Stimulated activated CD4-positive, alpha-beta T cell treated with anti-CD3 and anti-CD28 coated beads, Interleukin-12 subunit alpha, Interleukin-12 subunit beta, amount 100 ng/mL, for 24 hours (primary cell): ENCODE data around the gene FYB1.

Experiments
- DNase-seq, 2 experiments: peaks; one replicate each; pipeline ENCODE4 v3.0.0-alpha.2; 2020; ENCODE audit warnings: low read depth in 2 of 2

Gene FYB1

GRCh38 chr5:39206630-39207321 lies 12.6 kb downstream of the FYB1 start:
- no peak for DNase-seq

GRCh38 chr5:39205550-39205949 lies 13.8 kb downstream of the FYB1 start:
- DNase-seq, result no peak

DNA sequence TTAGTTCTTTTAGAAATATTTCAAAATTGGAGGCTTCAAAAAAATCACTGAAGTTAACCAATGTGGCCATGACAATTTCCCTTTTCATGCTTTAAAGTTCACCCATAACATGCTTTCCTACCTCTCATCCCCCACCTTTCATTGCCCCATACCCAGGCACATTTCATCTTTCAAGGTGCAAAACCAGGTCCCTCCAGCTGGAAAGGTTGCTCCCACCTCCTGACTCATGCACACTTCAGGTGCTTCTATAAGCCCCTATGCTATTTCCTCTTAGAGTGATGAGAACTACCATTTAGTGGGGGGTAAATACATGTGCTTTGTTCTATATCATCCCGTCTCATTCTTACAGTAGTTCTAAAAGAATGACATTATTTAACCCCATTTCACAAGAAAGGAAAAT lies 15.4 kb downstream of the FYB1 start:
- no peak for DNase-seq

- no peak for DNase-seq
Observed at GRCh38 chr5:39203275-39203922, 16.0 kb downstream of the FYB1 start.

DNA sequence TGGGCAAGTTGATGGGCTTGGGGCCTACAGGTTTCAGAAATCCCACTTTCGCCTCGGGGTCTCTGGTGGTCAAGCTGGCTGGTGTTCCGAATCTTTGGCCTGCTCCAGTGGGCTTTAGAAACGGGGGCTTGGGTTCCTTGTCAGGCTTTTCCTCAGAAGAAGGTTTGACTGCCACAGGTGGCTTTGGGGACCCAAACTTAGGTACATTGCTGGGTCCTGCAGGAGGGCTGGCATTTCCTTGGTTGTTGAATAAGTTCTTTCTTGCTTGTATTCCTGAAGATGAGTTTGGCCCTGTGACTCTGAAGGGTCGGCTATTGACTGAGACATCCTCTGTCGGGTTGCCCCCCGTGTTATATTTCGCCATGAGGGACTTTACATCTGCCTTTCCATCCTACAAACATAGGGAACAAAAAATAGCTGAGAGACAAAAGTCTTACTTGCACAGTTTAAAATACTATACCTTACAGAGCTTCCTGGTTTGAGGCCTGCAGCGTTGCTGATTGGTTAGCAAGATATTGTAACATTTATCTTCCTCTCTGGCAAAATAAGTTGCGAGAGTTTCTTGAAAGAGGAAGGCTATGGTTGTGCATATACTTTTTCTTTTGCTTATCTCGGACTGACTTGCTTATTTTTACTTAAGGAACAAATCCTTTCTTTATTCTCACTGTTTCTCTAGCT lies 16.6 kb downstream of the FYB1 start:
- no peak for DNase-seq

GRCh38 chr5:39201781-39202596 lies 17.4 kb downstream of the FYB1 start:
- no peak for DNase-seq

DNA sequence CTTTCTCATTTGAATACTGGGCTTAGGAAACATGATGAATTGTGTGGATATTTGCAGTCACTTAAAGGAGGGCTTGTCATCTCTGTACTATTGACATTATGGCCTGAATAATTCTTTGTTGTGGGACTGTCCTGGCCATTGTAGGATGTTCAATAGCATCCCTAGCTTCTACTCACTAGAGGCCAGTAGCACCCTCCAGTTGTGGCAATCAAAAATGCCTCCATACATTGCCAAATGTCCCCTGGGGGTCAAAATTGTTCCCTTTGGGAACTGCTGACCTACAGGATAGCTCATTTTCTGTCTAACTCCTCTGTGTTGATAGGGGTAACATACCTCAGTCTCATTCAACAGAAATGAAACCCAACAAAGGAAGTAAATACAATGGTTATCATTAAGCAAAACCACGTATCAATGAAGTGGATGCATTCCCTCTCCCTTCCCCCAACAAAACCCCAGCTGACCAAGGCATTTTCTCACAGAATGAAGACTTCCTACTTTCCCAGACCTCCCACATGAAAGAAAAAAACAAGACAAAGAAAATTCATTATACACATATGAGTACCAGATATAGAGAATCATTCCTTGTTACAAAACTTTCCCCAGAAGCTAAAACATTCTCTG lies 18.1 kb downstream of the FYB1 start:
- no peak for DNase-seq

DNA sequence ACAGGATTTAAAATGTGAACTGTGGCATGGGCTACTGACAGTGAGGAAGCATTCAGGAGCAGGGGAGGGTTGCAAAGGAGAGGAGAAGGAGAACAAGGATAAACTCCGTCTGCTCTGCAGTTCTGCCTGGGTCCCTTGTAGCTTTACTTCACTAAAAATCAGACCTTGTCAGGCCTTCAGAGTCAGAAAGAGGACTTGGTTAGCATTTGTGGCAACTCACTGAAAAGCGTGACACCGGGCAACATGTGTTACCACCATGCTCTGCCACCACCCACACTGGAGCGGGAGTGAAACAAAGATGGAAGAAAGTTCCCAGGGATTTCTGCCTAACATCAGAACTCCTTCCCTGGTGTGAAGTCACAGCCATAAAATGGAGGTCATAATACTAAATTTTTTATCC lies 19.3 kb downstream of the FYB1 start:
- DNase-seq, result no peak

DNA sequence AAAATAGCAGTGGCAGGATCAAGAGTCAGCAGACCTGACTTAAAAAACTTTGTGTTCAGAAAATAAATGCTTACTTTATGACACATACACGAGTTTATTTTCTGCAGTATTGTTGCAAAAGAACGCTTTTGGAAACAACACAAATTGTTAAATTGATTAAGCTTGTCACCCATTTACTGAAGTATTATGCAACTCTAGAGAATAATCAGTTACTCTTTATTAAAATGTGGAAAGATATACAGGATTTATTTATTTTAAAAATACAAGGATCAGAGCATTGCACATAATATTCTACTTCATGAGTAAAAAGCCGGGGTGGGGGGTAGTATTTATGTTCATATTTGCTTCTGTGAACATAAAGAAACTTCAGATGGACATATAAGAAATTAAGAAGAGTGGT lies 20.0 kb downstream of the FYB1 start:
- DNase-seq, result no peak

DNA sequence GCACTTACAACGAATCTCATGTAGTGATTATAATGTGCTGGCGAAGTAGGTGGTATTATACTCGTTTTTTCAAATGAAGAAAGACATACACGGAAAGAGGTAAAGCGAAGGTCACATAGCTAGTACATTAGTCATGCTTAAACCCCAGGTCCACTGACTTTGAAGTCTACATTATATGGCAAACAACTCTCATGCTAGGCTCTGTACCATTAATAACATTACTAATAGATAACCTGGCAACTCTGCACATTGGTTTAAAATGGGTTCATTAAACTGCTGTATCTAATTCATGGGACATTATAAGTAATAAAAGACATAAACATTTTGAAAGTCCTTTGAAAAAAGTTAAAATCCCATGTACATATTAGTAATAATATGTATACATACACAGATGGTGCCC lies 21.2 kb downstream of the FYB1 start:
- no peak for DNase-seq

DNA sequence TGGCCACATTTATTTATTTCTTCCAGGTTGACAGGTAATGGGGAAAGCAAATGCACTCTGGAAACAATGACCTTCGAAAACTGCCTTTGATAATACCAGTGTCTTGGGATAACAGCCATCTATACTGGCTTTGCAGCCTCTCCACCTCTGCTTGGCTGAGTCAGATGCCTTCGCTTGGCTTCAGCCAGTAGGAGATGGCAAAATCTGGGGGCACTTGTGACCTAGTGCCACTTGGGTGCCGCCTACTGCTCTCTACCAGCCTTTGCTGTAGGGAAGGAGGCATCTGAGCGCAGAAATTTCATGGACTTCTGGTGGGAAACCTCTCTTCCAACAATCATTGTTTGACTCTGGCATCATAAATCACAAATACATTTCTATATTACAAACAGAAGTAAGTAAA lies 21.8 kb downstream of the FYB1 start:
- DNase-seq, result no peak

DNA sequence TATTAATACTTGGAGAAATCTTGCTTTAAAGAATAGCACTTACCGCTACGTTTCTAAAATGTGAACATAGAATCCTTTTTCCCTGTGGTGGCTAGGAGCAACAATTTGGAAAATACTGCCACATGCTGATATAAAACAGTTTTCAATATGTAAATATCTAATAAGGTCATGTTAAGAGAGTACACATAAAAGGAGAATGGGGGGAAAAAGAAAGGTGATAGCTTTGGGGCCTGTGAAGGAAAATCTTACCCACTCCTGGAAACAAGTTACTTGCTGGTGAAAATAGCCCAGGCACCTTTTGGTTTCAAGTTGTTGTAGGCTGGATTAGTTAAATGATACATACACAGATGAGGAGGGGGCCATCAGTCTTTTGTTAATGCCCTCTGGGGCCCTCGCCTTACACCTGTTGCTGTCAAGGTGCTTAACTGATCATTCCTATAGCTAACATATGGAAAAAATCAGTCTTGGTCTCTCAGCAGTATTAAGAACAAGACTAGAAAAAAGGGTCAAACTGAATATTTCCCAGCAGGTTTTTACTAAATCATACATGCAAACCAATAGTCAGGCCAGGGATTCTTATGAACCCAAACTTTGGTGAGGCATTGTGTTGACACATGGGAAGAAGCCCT lies 24.1 kb downstream of the FYB1 start:
- DNase-seq, result no peak

GRCh38 chr5:39194466-39195136 lies 24.8 kb downstream of the FYB1 start:
- no peak for DNase-seq

DNA sequence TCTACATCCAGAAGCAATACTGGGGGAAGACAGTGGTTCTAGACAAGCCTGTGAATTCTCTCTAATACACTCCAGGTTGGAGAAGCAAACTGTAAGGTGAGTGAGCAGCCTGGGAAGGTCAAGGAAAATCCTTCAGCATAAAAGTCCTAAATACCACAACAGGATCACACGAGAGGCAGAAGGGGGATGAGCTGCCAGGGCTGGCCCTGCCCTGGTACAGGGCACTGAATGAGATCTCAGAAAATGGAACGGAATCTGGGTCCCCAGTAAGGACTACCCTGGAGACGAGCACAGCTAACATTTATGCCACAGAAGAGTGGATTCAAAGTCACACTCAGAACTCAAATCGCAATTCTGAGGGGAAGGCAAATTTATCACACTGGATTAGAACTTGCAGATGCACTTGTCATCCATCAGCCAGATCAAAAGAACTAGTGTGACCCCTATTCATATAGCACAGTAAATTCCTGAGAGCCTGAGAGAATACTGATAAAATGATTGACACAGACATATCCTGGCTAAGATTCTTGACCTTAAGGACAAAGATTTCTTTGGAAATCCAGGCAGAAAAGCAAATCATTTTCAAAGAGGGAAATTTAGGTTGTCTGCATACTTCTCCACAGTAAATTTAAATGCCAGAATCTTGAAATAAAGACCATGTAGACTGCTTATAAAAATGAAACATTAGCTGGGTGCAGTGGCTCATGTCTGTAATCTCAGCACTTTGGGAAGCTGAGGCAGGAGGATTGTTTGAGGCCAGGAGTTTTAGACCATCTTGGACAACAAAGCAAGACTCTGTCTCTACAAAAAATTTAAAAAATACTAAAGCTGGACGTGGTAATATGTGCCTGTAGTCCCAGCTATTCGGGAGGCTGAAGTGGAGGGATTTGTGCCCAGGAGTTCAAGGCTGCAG lies 25.6 kb downstream of the FYB1 start:
- DNase-seq, result no peak

DNA sequence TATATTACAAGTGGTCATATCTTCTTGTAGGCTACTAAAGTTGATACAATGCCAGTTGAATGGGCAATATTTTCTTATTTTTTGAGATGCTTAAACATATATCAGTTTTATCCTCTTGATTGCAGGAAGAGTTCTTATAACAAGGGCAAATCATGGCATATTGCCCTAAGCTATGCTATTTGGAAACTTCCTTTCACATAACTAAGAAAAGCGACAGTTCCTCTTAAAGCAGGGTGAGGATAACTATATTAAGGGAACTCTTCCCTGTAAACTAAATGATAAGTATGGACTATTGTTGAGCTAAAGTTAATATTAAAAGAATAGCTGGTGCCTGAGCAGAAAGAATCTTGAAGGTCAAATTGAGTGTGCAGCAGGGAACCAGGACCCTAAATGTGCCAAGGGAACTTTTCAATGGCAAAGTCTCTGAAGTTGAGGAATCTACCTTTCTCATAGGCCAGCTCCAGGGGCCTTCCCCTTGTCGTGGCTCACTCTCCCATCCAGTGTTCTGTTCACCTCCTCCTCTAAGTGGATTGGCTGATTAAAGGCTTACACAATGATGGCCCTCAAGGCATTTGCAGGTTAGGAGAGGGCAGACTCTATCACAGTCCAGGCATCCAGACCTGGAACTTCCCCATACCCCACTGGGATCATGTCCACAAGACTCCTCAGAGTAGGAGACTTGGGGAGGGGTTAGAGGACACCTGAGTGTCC lies 26.8 kb downstream of the FYB1 start:
- no peak for DNase-seq

DNA sequence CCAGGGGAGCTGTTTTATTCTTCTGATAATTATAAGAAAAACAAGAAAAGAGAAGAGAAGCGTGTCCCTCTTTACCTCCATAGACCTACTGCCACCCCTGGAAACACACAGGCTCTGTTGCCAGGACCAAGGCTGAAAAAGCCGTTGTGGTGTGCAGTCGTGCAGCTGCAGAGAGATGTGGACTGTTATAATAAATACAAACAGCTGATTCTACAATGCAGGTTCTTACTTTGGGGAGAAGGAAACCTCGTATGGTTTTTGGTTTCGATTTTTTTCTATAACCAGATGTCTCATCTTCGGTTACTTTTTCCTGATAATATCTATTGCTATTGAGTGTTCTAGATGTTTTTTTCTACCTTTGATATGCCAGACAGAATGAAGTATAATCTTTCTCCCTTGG lies 28.1 kb downstream of the FYB1 start:
- DNase-seq, result no peak

DNA sequence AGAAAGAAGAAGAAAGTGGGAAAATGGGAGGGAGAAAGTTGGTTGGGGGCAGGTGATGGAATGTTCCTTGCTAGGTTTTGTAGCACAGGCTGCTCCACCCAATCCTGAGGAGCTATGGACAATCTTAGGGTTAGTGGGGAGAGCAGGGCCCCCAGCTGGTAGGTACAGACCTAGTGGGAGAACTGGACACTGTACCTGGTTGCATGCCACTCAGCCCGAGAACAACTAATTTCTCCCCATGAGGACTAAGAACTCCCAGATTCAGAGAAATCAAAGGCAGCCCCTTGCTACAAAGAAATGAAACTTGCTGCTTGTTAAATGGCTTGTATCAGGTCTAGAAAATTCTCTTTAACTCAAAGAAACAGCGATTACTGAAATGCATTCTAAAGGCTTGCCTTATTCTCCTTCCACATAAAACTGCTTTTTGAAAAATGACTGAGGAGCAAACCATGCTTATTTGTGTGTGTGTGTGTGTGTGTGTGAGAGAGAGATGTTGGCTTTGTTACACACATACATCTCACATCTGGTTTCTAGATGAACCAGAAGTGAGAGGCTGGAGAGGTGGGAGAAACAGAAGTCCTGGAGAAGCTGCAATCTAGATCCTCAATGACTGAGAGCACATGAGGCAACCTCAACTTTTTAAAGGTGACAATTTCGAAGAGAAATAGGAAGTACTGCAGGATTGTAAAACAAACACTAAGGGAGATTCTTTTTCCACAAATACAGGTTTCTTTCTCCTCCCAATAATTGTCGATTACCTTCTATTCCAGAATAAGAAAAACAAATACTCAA lies 28.9 kb downstream of the FYB1 start:
- no peak for DNase-seq

GRCh38 chr5:39189292-39189955 lies 29.9 kb downstream of the FYB1 start:
- no peak for DNase-seq
